OCI-LY7 (cell line): Measurements from ENCODE around the gene ASXL1. TPM values are rescaled to one million over a fixed set of nuclear protein-coding genes. Genes with fewer than 3 reads are reported as not detected.
"Not testable (repeated sequence)": the region's sequence is repeated elsewhere in the genome, so short reads cannot be mapped to it uniquely, and the experiment has no call there.

Source experiments
- BruUV-seq: library from RNA; stranded (reverse); fragments of 400-500 nt; replicated peaks from 2 replicates; lab custom pipeline; 2021; lab: Mats Ljungman, UMichigan
- CTCF ChIA-PET: fragments of 300-600 bp; sonication (Branson Sonifier 250); formaldehyde crosslinking; loops from one replicate; lab custom pipeline; 2022; ENCODE audit warnings: antibody characterized with exemption; ENCODE audit not compliant: unreplicated experiment; lab: Charles Lee
- POLR2A ChIA-PET: fragments of 300-600 bp; sonication (Branson Sonifier 250); formaldehyde crosslinking; loops from one replicate; lab custom pipeline; 2022; ENCODE audit warnings: antibody characterized with exemption; lab: Charles Lee
- DNase-seq: peaks from one replicate; pipeline ENCODE4 v3.0.0-alpha.2; 2015; ENCODE audit warnings: low spot score
- H2AFZ ChIP-seq: fragments of 200-600 bp; sonication (generic), shearing (Covaris generic); 2 replicates; pipeline ENCODE4 v1.6.1; 2014; ENCODE audit warnings: mild to moderate bottlenecking, antibody characterized with exemption, low read length, moderate library complexity
- H3K27ac ChIP-seq: fragments of 200-600 bp; sonication (generic); 2 replicates; pipeline ENCODE4 v1.5.1; 2014; ENCODE audit warnings: mixed run types, low read depth, mild to moderate bottlenecking, moderate library complexity, low read length, inconsistent platforms; ENCODE audit not compliant: poor library complexity, severe bottlenecking
- H3K36me3 ChIP-seq: fragments of 200-600 bp; sonication (generic); 2 replicates; pipeline ENCODE4 v1.6.1; 2014; ENCODE audit warnings: mild to moderate bottlenecking, antibody characterized with exemption, low read length, moderate library complexity, mixed read lengths; ENCODE audit not compliant: insufficient read depth
- H3K4me1 ChIP-seq: fragments of 200-600 bp; sonication (generic); 2 replicates; pipeline ENCODE4 v1.5.1; 2014; ENCODE audit warnings: mild to moderate bottlenecking, low read length; ENCODE audit not compliant: insufficient read depth, poor library complexity, severe bottlenecking
- H3K4me2 ChIP-seq: fragments of 200-600 bp; sonication (generic); 2 replicates; pipeline ENCODE4 v1.6.1; 2014; ENCODE audit warnings: mild to moderate bottlenecking, low read length
- H3K4me3 ChIP-seq: fragments of 200-600 bp; sonication (generic); 2 replicates; pipeline ENCODE4 v1.5.1; 2014; ENCODE audit warnings: mild to moderate bottlenecking, low read depth, low read length; ENCODE audit not compliant: poor library complexity, severe bottlenecking
- H3K79me2 ChIP-seq: fragments of 200-600 bp; sonication (generic); 2 replicates; pipeline ENCODE4 v1.6.1; 2016; ENCODE audit warnings: low read depth, mild to moderate bottlenecking, low read length, moderate library complexity, mixed read lengths; ENCODE audit not compliant: insufficient read depth
- H3K9me2 ChIP-seq: fragments of 200-600 bp; sonication (generic); 2 replicates; pipeline ENCODE4 v1.6.1; 2016; ENCODE audit warnings: mild to moderate bottlenecking, low read length, mixed read lengths; ENCODE audit not compliant: insufficient read depth
- H3K9me3 ChIP-seq: fragments of 200-600 bp; sonication (generic); 2 replicates; pipeline ENCODE4 v1.6.1; 2014; ENCODE audit warnings: mild to moderate bottlenecking, mixed run types, low read length, mixed read lengths
- H4K20me1 ChIP-seq: fragments of 200-600 bp; sonication (generic); 2 replicates; pipeline ENCODE4 v1.6.1; 2014; ENCODE audit warnings: mild to moderate bottlenecking, antibody characterized with exemption, low read length, moderate library complexity, mixed read lengths; ENCODE audit not compliant: insufficient read depth
- CTCF ChIP-seq: fragments of 200-600 bp; sonication (generic); conservative IDR thresholded peaks from 2 replicates; pipeline ENCODE4 v1.5.1; 2014; ENCODE audit warnings: mild to moderate bottlenecking, antibody characterized with exemption, low read length, moderate library complexity, mixed read lengths
- EZH2phosphoT487 ChIP-seq: fragments of 200-600 bp; sonication (generic); IDR thresholded peaks from 2 replicates; pipeline ENCODE4 v1.6.1; 2018; ENCODE audit warnings: low read depth, borderline replicate concordance, mild to moderate bottlenecking, mixed run types, antibody characterized with exemption, low read length, moderate library complexity, mixed read lengths
- intact Hi-C: fragments of 100-400 bp; cut with micrococcal nuclease; formaldehyde crosslinking; loops from one replicate; pipeline ENCODE4 v1.10.0; 2022; ENCODE audit not compliant: unreplicated experiment
- total RNA-seq, 2 experiments: library from RNA; depleted of rRNA in 1 of 2; stranded (reverse); fragments of >200 nt in 1 of 2; shearing (Covaris generic) in 1 of 2; gene quantifications; 2 replicates each; pipeline ENCODE4 v1.2.3, GENCODE V29; 2014 to 2022

ASXL1 gene
- total RNA-seq, 2 experiments from 2014 or later: 84.7 to 122 TPM

- Histone ChIP-seq H3K9me2 (no peaks in the 10 kb centered on the region), H3K4me3 (no peak overlapping the region), H3K4me2 (no peak overlapping the region), H4K20me1 (no peaks in the 10 kb centered on the region), H3K4me1 (no peaks in the 10 kb centered on the region), H3K36me3 (peaks cover 65% of the 10 kb centered on the region), H3K79me2 (peaks cover 46% of the 10 kb centered on the region), H3K27ac (no peak overlapping the region), H2AFZ (no peak overlapping the region), H3K9me3 (no peaks in the 10 kb centered on the region)
- BruUV-seq: no TSS peak
- no peak for DNase-seq
- intact Hi-C loops: no loop called here
- no peak for TF ChIP-seq CTCF
- TF ChIP-seq EZH2phosphoT487: no peak
- POLR2A ChIA-PET: interaction anchor here (0.8 to 1.2 kb wide), 2 partner anchors 15 to 18 kb away, joined by 3 read pairs; no protein-coding TSS in a partner anchor
- CTCF ChIA-PET: no interaction called here
Observed at GRCh38 chr20:32406701-32407100, 48.6 kb downstream of the ASXL1 start.

- intact Hi-C loops, H3K4me1 ChIP-seq, DNase-seq, BruUV-seq, CTCF ChIA-PET, H3K9me2 ChIP-seq, H4K20me1 ChIP-seq, H3K4me2 ChIP-seq, H2AFZ ChIP-seq, H3K9me3 ChIP-seq, H3K4me3 ChIP-seq, H3K27ac ChIP-seq: not testable (repeated sequence)
- Histone ChIP-seq H3K36me3 (peaks cover 60% of the 10 kb centered on the region), H3K79me2 (peaks cover 51% of the 10 kb centered on the region)
- POLR2A ChIA-PET: interaction anchor here (0.8 to 1.2 kb wide), 2 partner anchors 15 to 18 kb away, joined by 3 read pairs; no protein-coding TSS in a partner anchor
Observed at GRCh38 chr20:32407131-32407750, 49.1 kb downstream of the ASXL1 start.

- H3K9me3 ChIP-seq: no peaks in the 10 kb centered on the region
- no peak overlapping the region for H3K4me3 ChIP-seq
- intact Hi-C loops: no loop called here
- H3K4me2 ChIP-seq: no peak overlapping the region
- POLR2A ChIA-PET: interaction anchor here (1.0 to 2.1 kb wide), 2 partner anchors 12 to 64 kb away, joined by 6 read pairs; no protein-coding TSS in a partner anchor
- H3K79me2 ChIP-seq: peaks cover 69% of the 10 kb centered on the region; the same call in 1 of the 2 replicates
- DNase-seq: peak; percentile 28
- H3K4me1 ChIP-seq: peaks cover 6% of the 10 kb centered on the region
- no peak overlapping the region for H2AFZ ChIP-seq
- no peaks in the 10 kb centered on the region for H3K9me2 ChIP-seq
- H3K27ac ChIP-seq: no peak overlapping the region
- H4K20me1 ChIP-seq: 0 out of 2 replicates have a peak, but pooled peaks cover 3% of the 10 kb centered on the region
- no peak for TF ChIP-seq CTCF
- no peak for TF ChIP-seq EZH2phosphoT487
- CTCF ChIA-PET: no interaction called here
- peaks cover 43% of the 10 kb centered on the region; the same call in 1 of the 2 replicates for H3K36me3 ChIP-seq
- BruUV-seq: no TSS peak
Observed at GRCh38 chr20:32411955-32412706, 54.0 kb downstream of the ASXL1 start.
